Raji (cell line): ENCODE measurements around the gene STAMBPL1.

Experiments used
- POLR2A ChIP-seq: IDR thresholded peaks from 2 replicates; pipeline ENCODE4 v1.6.1; 2011; ENCODE audit warnings: low read depth, low read length, control low read depth; ENCODE audit not compliant: insufficient read depth

STAMBPL1 gene

GRCh38 chr10:88968391-88968790 lies 88.3 kb downstream of the STAMBPL1 start:
- TF ChIP-seq POLR2A = no peak

DNA sequence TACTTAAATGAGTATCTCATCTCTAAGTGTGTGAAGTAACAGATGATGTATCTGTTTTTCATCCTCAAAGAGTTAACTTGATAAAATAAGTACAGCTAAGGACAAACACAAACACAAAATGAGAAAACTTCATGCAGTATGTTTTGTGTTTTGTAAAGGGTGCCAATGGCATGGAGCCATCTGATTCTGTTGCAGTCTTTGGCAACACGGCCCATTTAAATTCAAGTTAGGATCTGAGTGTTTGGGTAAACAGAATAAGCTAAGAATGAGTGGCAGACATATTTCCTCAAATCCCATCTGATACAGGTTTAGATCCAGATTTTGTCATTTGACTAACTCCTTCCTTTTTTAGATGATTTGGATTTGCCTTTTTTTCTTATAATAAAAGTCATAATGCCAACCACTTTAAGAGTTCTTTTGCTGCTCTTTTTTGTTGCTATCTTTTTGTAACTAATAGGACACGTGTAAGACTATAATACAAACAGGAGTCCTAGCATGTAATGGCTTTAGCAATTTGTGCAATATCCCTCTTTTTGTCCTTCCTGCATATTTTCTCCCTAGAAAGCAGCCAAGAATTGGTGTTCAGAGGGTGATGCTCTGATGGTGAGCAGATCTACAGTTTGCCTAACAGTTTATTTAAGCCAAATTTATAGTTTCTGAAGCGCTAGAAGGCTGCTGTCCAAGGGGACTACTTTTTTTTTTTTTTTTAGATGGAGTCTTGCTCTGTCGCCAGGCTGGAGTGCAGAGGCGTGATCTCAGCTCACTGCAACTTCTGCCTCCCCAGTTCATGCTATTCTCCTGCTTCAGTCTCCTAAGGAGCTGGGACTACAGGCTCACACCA lies 91.4 kb downstream of the STAMBPL1 start:
- TF ChIP-seq POLR2A = no peak
